Measurements from ENCODE around the gene TMOD1.

TMOD1 gene

DNA sequence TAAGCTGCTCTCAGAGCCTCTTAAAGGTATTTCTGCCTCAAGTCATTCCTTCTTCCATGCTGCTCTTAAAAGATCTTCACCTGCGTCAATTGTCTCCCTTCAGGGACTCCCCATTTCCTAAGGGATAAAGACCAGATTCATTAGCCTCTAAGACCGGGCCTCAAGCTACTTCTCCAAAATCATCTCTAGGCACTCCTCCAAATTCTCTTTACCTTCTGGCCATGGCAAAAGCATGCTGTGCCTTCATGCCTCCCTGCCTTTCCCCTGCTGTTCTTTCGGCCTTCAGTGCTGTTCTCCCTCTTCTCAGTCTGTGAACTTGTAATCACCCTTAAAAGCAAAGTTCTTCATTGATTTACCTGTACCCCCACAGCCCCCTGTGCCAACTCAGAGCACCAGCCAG lies 4.4 kb downstream of the TMOD1 start:
- Histone ChIP-seq H3K27ac (ENCODE audit: low read depth, low read length) (no peak overlapping the region), H3K36me3 (ENCODE audit: control insufficient read depth in 1 of 2, insufficient read depth in 2 of 2, low read length in 2 of 2) (no peaks in the 10 kb centered on the region), H3K4me1 (ENCODE audit: control insufficient read depth in 1 of 2, insufficient read depth in 2 of 2, low read length in 2 of 2) (peaks cover 16 to 23% of the 10 kb centered on the region in 2 donors)

DNA sequence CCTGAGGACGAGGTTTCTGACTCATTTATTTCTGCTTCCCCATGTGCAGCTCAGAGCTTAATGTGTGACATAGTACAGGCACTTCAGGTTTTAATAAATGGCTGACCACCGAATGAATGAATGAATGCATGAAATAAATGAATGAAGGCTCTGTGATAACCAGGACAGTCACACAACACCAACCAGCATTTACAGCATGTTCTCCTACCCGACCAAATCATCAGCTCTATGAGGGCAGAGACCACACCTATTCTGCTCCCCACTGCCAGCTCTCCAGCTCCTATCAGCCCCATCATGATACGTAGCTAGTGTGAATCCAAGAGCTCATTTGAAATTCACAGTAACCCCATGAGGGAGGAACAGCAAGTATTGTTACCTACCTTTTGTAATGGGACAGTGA lies 4.8 kb downstream of the TMOD1 start:
- H3K4me1 ChIP-seq (ENCODE audit: control insufficient read depth in 1 of 2, insufficient read depth in 2 of 2, low read length in 2 of 2): peaks cover 16 to 27% of the 10 kb centered on the region in 2 donors
- no peak overlapping the region for H3K27ac ChIP-seq (ENCODE audit: low read depth, low read length)
- no peaks in the 10 kb centered on the region for H3K9me3 ChIP-seq (ENCODE audit: control insufficient read depth in 1 of 2, low read length in 2 of 2)
- peaks cover 28 to 45% of the 10 kb centered on the region in 2 donors for H3K27me3 ChIP-seq (ENCODE audit: control insufficient read depth in 1 of 2, insufficient read depth in 2 of 2, low read length in 2 of 2)
- no peak overlapping the region for H3K9ac ChIP-seq (ENCODE audit: low read depth in 1 of 2, low read length in 2 of 2)
- no peaks in the 10 kb centered on the region for H3K36me3 ChIP-seq (ENCODE audit: control insufficient read depth in 1 of 2, insufficient read depth in 2 of 2, low read length in 2 of 2)
- no peak overlapping the region for H3K4me3 ChIP-seq (ENCODE audit: low read depth in 1 of 2, low read length in 2 of 2)

More for the DNA sequence above, 4.4 kb downstream of the TMOD1 start:
- peaks cover 28 to 45% of the 10 kb centered on the region in 2 donors for H3K27me3 ChIP-seq (ENCODE audit: control insufficient read depth in 1 of 2, insufficient read depth in 2 of 2, low read length in 2 of 2)
- no peak overlapping the region for H3K9ac ChIP-seq (ENCODE audit: low read depth in 1 of 2, low read length in 2 of 2)
- no peak overlapping the region for H3K4me3 ChIP-seq (ENCODE audit: low read depth in 1 of 2, low read length in 2 of 2)
- no peaks in the 10 kb centered on the region for H3K9me3 ChIP-seq (ENCODE audit: control insufficient read depth in 1 of 2, low read length in 2 of 2)

DNA sequence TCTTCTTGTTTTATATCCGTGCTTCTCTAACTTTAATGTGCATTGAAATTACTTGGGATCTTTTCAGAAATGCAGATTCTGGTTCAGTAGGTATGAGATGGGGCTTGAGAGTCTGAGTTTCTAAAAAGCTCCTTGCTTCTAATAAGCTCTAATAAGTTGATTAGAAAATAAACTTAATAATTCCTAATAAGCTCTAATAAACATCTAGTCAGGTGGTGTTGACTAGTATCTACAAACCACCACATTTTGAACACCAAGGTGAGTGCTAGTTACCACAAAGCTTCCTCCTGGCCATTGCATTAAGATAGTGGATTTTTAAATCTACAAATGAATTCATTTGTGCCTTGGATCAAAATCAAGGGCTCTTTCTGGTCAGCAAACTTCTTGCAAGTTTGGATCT lies 5.3 kb downstream of the TMOD1 start:
- Histone ChIP-seq H3K27me3 (ENCODE audit: control insufficient read depth in 1 of 2, insufficient read depth in 2 of 2, low read length in 2 of 2) (peaks cover 28 to 45% of the 10 kb centered on the region in 2 donors), H3K9me3 (ENCODE audit: control insufficient read depth in 1 of 2, low read length in 2 of 2) (no peaks in the 10 kb centered on the region), H3K27ac (ENCODE audit: low read depth, low read length) (no peak overlapping the region), H3K36me3 (ENCODE audit: control insufficient read depth in 1 of 2, insufficient read depth in 2 of 2, low read length in 2 of 2) (no peaks in the 10 kb centered on the region), H3K9ac (ENCODE audit: low read depth in 1 of 2, low read length in 2 of 2) (no peak overlapping the region), H3K4me3 (ENCODE audit: low read depth in 1 of 2, low read length in 2 of 2) (no peak overlapping the region), H3K4me1 (ENCODE audit: control insufficient read depth in 1 of 2, insufficient read depth in 2 of 2, low read length in 2 of 2) (peaks cover 16 to 27% of the 10 kb centered on the region in 2 donors)

DNA sequence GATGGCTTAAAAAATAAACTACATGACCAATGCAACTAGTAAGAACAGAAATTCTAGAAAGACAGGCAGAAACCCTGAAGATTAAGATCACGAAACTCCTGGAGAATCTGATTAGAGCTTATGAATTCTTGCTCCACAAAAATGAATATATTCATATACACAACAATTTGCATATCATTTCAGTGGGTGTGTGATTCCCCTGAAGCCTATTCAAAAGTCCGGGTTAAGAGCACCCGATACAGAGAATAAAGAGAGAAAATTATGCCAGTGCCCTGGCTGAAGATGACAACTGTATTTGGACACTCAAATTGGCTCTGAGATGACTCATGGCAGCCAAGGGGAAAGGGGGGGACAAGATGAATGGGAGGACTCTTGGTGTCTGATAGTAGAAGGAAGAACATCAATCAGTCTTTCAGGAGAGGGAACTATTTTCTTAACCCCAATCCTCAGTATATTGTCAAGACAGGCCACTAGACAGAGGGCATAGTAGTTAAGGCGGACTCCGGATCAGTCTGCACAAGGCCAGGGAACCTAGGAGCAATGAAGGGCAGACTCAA lies 6.0 kb downstream of the TMOD1 start:
- Histone ChIP-seq H3K4me3 (ENCODE audit: low read depth in 1 of 2, low read length in 2 of 2) (no peak overlapping the region), H3K36me3 (ENCODE audit: control insufficient read depth in 1 of 2, insufficient read depth in 2 of 2, low read length in 2 of 2) (no peaks in the 10 kb centered on the region), H3K9ac (ENCODE audit: low read depth in 1 of 2, low read length in 2 of 2) (no peak overlapping the region), H3K4me1 (ENCODE audit: control insufficient read depth in 1 of 2, insufficient read depth in 2 of 2, low read length in 2 of 2) (peaks cover 12 to 23% of the 10 kb centered on the region in 2 donors), H3K27ac (ENCODE audit: low read depth, low read length) (no peak overlapping the region), H3K27me3 (ENCODE audit: control insufficient read depth in 1 of 2, insufficient read depth in 2 of 2, low read length in 2 of 2) (peaks cover 27 to 39% of the 10 kb centered on the region in 2 donors), H3K9me3 (ENCODE audit: control insufficient read depth in 1 of 2, low read length in 2 of 2) (no peaks in the 10 kb centered on the region)

DNA sequence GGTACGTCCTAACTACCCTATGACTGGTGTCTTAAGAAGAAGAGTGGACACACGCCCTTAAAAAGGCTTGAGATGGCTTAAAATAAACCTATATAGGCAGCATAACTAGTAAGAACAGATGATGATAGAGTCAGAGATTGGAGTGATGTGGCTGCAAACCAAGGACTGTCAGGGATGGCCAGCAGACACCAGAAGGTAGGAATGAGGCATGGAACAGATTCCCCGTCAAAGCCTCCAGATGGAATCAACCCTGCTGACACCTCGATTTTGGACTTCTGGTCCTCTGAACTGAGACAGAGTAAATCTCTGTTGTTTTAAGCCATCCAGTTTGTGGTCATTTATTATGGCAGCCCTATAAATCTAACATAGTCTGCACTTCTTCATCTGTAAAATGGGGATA lies 7.4 kb downstream of the TMOD1 start:
- no peaks in the 10 kb centered on the region for H3K9me3 ChIP-seq (ENCODE audit: control insufficient read depth in 1 of 2, low read length in 2 of 2)
- H3K27me3 ChIP-seq (ENCODE audit: control insufficient read depth in 1 of 2, insufficient read depth in 2 of 2, low read length in 2 of 2): peaks cover 16 to 26% of the 10 kb centered on the region in 2 donors
- H3K4me3 ChIP-seq (ENCODE audit: low read depth in 1 of 2, low read length in 2 of 2): no peak overlapping the region
- H3K9ac ChIP-seq (ENCODE audit: low read depth in 1 of 2, low read length in 2 of 2): no peak overlapping the region
- no peaks in the 10 kb centered on the region for H3K36me3 ChIP-seq (ENCODE audit: control insufficient read depth in 1 of 2, insufficient read depth in 2 of 2, low read length in 2 of 2)
- H3K4me1 ChIP-seq (ENCODE audit: control insufficient read depth in 1 of 2, insufficient read depth in 2 of 2, low read length in 2 of 2): peaks cover 0 to 10% of the 10 kb centered on the region in 2 donors
- H3K27ac ChIP-seq (ENCODE audit: low read depth, low read length): no peak overlapping the region

DNA sequence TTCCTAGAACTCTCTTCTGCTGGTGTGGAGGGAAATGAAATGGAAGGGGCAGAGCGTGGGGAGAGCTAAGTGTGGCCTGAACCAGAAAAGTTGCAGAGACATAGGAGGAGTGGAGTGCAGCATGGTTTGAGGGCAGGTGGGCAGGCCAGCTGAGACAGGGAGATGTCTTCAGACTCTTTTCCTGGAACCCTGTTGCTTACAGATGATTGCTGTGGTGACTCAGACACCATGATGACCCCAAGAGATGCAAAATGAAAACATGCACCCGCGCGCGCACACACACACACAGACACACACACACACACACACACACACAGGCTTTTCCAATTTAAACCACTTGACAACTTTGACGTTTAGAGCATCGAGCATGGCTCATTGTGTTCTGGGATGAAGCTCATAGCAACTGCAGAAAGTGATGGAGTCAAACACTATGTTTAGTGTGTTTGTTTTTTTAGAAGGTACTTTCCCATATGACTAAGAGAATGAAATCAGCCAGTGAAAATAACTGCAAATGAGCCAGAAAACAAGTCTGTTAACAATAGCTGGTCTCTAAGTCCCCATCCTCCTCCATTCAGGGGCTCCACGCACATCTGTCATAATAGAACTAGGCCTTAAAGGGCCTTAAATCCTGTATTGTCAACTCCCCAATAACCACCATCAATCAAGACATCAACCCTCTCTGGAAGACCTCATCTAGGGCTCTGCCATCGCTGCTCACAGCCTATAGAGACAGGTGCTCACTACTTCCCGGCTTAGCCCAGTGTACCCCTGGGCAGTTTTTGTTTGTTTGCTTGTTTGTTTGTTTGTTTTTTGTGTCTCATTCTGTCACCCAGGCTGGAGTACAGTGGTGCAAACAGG lies 9.6 kb downstream of the TMOD1 start:
- Histone ChIP-seq H3K36me3 (ENCODE audit: control insufficient read depth in 1 of 2, insufficient read depth in 2 of 2, low read length in 2 of 2) (no peaks in the 10 kb centered on the region), H3K4me3 (ENCODE audit: low read depth in 1 of 2, low read length in 2 of 2) (no peak overlapping the region), H3K4me1 (ENCODE audit: control insufficient read depth in 1 of 2, insufficient read depth in 2 of 2, low read length in 2 of 2) (peaks cover 0 to 7% of the 10 kb centered on the region in 2 donors), H3K27me3 (ENCODE audit: control insufficient read depth in 1 of 2, insufficient read depth in 2 of 2, low read length in 2 of 2) (peaks cover 0 to 9% of the 10 kb centered on the region in 2 donors), H3K9ac (ENCODE audit: low read depth in 1 of 2, low read length in 2 of 2) (no peak overlapping the region), H3K9me3 (ENCODE audit: control insufficient read depth in 1 of 2, low read length in 2 of 2) (no peaks in the 10 kb centered on the region), H3K27ac (ENCODE audit: low read depth, low read length) (no peak overlapping the region)

DNA sequence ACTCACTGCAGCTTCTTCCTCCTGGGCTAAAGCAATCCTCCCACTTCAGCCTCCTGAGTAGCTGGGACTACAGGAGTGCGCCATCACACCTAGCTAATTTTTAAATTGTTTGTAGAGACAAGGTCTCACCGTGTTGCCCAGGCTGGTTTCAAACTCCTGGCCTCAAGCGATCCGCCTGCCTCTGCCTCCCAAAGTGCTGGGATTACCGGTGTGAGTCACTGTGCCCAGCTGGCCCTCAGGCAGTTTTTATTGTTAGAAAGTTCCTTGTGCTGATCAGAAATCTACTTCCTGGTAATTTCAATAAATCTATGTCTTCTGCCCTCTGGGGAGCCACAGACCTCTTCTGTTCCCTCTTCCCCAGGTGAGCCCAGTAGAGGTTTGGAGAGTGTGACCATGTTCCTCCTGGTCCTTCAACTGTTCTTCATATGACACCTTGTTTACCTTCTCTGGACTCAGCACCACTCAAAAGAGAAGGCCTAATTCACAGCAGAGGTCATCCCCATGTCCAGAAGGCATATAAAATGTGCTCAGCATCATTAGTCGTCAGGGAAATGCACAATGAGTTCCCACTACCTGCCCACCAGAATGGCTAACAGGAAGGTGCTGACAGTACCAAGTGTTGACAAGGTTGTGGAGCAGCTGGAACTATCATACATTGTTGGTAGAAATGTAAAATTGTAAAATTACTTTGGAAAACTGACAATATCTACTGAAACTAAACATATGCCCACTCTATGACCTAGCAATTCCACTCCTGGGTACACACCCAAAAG lies 10.4 kb downstream of the TMOD1 start:
- Histone ChIP-seq H3K9me3 (ENCODE audit: control insufficient read depth in 1 of 2, low read length in 2 of 2) (no peaks in the 10 kb centered on the region), H3K27me3 (ENCODE audit: control insufficient read depth in 1 of 2, insufficient read depth in 2 of 2, low read length in 2 of 2) (peaks cover 0 to 5% of the 10 kb centered on the region in 2 donors), H3K36me3 (ENCODE audit: control insufficient read depth in 1 of 2, insufficient read depth in 2 of 2, low read length in 2 of 2) (no peaks in the 10 kb centered on the region), H3K4me3 (ENCODE audit: low read depth in 1 of 2, low read length in 2 of 2) (no peak overlapping the region), H3K4me1 (ENCODE audit: control insufficient read depth in 1 of 2, insufficient read depth in 2 of 2, low read length in 2 of 2) (peaks cover 0 to 7% of the 10 kb centered on the region in 2 donors), H3K27ac (ENCODE audit: low read depth, low read length) (no peak overlapping the region), H3K9ac (ENCODE audit: low read depth in 1 of 2, low read length in 2 of 2) (no peak overlapping the region)

DNA sequence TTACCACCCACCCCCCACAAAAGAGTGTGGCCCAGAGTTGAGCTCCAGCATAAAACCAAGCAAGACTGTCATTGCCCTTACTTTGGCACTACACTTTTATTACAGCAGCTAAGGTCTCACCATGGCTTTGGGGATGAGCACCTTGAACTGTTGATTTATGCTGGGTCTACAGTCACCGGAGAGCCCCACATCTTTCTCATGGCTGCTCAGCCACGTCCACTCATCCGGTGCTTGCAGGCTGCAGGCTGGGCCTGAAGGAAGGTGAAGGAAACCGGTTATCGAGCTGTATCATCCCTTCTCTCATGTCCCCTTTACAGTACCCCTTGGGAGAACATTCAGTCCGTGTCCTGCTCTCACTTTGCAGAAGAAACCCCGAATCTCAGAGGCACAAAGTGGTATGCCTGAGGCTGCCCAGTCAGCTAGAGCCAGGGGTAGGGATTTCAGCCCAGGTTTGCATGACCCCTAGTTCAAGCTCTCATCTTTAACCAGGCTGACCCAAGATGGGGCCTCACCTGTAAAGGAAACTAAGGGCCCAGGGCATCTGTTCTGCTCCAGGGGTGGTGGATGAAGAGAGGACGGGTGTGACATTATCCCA lies 11.6 kb downstream of the TMOD1 start:
- Histone ChIP-seq H3K27me3 (ENCODE audit: control insufficient read depth in 1 of 2, insufficient read depth in 2 of 2, low read length in 2 of 2) (no peaks in the 10 kb centered on the region), H3K4me1 (ENCODE audit: control insufficient read depth in 1 of 2, insufficient read depth in 2 of 2, low read length in 2 of 2) (peaks cover 0 to 7% of the 10 kb centered on the region in 2 donors), H3K9ac (ENCODE audit: low read depth in 1 of 2, low read length in 2 of 2) (no peak overlapping the region), H3K9me3 (ENCODE audit: control insufficient read depth in 1 of 2, low read length in 2 of 2) (no peaks in the 10 kb centered on the region), H3K4me3 (ENCODE audit: low read depth in 1 of 2, low read length in 2 of 2) (no peak overlapping the region), H3K36me3 (ENCODE audit: control insufficient read depth in 1 of 2, insufficient read depth in 2 of 2, low read length in 2 of 2) (no peaks in the 10 kb centered on the region), H3K27ac (ENCODE audit: low read depth, low read length) (no peak overlapping the region)

DNA sequence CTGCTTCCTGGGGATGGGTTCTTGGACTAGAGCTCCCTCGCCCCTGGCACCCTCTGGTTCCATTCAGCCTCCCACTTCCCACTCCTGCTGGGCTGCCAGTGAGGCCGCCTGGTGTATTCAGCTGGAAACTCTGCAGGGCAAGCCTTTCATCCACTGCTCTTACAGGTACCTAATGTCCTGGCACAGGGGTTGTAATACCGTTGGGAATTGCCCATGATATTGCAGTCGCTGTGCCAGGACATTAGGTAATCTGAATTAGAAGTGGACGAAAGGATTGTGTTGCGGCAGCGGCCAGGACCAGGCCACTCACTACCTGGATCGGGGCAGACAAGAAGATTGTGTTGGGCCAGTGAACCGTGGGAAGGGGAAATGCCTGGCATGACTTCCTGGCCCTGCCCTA lies 13.1 kb downstream of the TMOD1 start:
- Histone ChIP-seq H3K36me3 (ENCODE audit: control insufficient read depth in 1 of 2, insufficient read depth in 2 of 2, low read length in 2 of 2) (no peaks in the 10 kb centered on the region), H3K27ac (ENCODE audit: low read depth, low read length) (no peak overlapping the region), H3K4me1 (ENCODE audit: control insufficient read depth in 1 of 2, insufficient read depth in 2 of 2, low read length in 2 of 2) (peaks cover 0 to 16% of the 10 kb centered on the region in 2 donors), H3K27me3 (ENCODE audit: control insufficient read depth in 1 of 2, insufficient read depth in 2 of 2, low read length in 2 of 2) (no peaks in the 10 kb centered on the region), H3K9me3 (ENCODE audit: control insufficient read depth in 1 of 2, low read length in 2 of 2) (no peaks in the 10 kb centered on the region), H3K4me3 (ENCODE audit: low read depth in 1 of 2, low read length in 2 of 2) (no peak overlapping the region), H3K9ac (ENCODE audit: low read depth in 1 of 2, low read length in 2 of 2) (no peak overlapping the region)
